ENCODE data around the gene CSGALNACT2.

CSGALNACT2 gene

GRCh38 chr10:43114088-43114742 lies 24.0 kb upstream of the CSGALNACT2 start:
- Histone ChIP-seq H3K9ac (ENCODE audit: low read length) (no peak overlapping the region), H3K27ac (ENCODE audit: low read length) (no peak overlapping the region)

GRCh38 chr10:43114743-43115611 lies 23.3 kb upstream of the CSGALNACT2 start:
- H3K4me1 ChIP-seq (ENCODE audit: control insufficient read depth, low read depth, low read length): no peaks in the 10 kb centered on the region
- H3K9me3 ChIP-seq (ENCODE audit: control insufficient read depth, low read depth, low read length): no peaks in the 10 kb centered on the region
- H3K4me3 ChIP-seq (ENCODE audit: low read length): no peak overlapping the region
- no peaks in the 10 kb centered on the region for H3K27me3 ChIP-seq (ENCODE audit: control insufficient read depth, insufficient read depth, low read length)
- no peak overlapping the region for H3K27ac ChIP-seq (ENCODE audit: low read length)
- no peak overlapping the region for H3K9ac ChIP-seq (ENCODE audit: low read length)
- no peaks in the 10 kb centered on the region for H3K36me3 ChIP-seq (ENCODE audit: control insufficient read depth, low read depth, low read length)

More at GRCh38 chr10:43114088-43114742, 24.0 kb upstream of the CSGALNACT2 start:
- no peaks in the 10 kb centered on the region for H3K36me3 ChIP-seq (ENCODE audit: control insufficient read depth, low read depth, low read length)
- no peaks in the 10 kb centered on the region for H3K4me1 ChIP-seq (ENCODE audit: control insufficient read depth, low read depth, low read length)
- H3K9me3 ChIP-seq (ENCODE audit: control insufficient read depth, low read depth, low read length): no peaks in the 10 kb centered on the region
- H3K4me3 ChIP-seq (ENCODE audit: low read length): no peak overlapping the region
- H3K27me3 ChIP-seq (ENCODE audit: control insufficient read depth, insufficient read depth, low read length): no peaks in the 10 kb centered on the region

- Histone ChIP-seq H3K4me1 (ENCODE audit: control insufficient read depth, low read depth, low read length) (no peaks in the 10 kb centered on the region), H3K36me3 (ENCODE audit: control insufficient read depth, low read depth, low read length) (no peaks in the 10 kb centered on the region), H3K27me3 (ENCODE audit: control insufficient read depth, insufficient read depth, low read length) (no peaks in the 10 kb centered on the region), H3K9ac (ENCODE audit: low read length) (no peak overlapping the region), H3K4me3 (ENCODE audit: low read length) (no peak overlapping the region), H3K9me3 (ENCODE audit: control insufficient read depth, low read depth, low read length) (no peaks in the 10 kb centered on the region), H3K27ac (ENCODE audit: low read length) (no peak overlapping the region)
Measured at GRCh38 chr10:43115881-43116595, 22.2 kb upstream of the CSGALNACT2 start.

DNA sequence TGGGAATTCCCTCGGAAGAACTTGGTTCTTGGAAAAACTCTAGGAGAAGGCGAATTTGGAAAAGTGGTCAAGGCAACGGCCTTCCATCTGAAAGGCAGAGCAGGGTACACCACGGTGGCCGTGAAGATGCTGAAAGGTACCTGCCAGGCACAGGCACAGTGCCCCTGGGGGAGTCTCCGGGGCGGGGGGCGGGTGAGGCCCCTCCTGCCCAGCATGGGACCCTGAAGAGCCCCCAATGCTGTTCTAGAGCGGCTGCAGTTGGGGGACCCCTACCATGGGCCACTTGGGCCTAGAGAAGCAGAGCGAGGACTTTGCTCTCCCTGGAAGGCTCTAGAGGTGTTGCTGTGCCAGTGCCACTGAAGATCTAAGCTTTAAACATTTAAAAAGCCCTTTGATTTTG lies 21.6 kb upstream of the CSGALNACT2 start:
- no peaks in the 10 kb centered on the region for H3K27me3 ChIP-seq (ENCODE audit: control insufficient read depth, insufficient read depth, low read length)
- no peak overlapping the region for H3K4me3 ChIP-seq (ENCODE audit: low read length)
- H3K4me1 ChIP-seq (ENCODE audit: control insufficient read depth, low read depth, low read length): no peaks in the 10 kb centered on the region
- H3K27ac ChIP-seq (ENCODE audit: low read length): no peak overlapping the region
- no peak overlapping the region for H3K9ac ChIP-seq (ENCODE audit: low read length)
- no peaks in the 10 kb centered on the region for H3K36me3 ChIP-seq (ENCODE audit: control insufficient read depth, low read depth, low read length)
- H3K9me3 ChIP-seq (ENCODE audit: control insufficient read depth, low read depth, low read length): no peaks in the 10 kb centered on the region

- no peak overlapping the region for H3K4me3 ChIP-seq (ENCODE audit: low read length)
- H3K27ac ChIP-seq (ENCODE audit: low read length): no peak overlapping the region
- H3K27me3 ChIP-seq (ENCODE audit: control insufficient read depth, insufficient read depth, low read length): no peaks in the 10 kb centered on the region
- H3K4me1 ChIP-seq (ENCODE audit: control insufficient read depth, low read depth, low read length): no peaks in the 10 kb centered on the region
- no peak overlapping the region for H3K9ac ChIP-seq (ENCODE audit: low read length)
- H3K9me3 ChIP-seq (ENCODE audit: control insufficient read depth, low read depth, low read length): no peaks in the 10 kb centered on the region
- H3K36me3 ChIP-seq (ENCODE audit: control insufficient read depth, low read depth, low read length): no peaks in the 10 kb centered on the region
Measured at GRCh38 chr10:43117031-43117776, 21.0 kb upstream of the CSGALNACT2 start.

DNA sequence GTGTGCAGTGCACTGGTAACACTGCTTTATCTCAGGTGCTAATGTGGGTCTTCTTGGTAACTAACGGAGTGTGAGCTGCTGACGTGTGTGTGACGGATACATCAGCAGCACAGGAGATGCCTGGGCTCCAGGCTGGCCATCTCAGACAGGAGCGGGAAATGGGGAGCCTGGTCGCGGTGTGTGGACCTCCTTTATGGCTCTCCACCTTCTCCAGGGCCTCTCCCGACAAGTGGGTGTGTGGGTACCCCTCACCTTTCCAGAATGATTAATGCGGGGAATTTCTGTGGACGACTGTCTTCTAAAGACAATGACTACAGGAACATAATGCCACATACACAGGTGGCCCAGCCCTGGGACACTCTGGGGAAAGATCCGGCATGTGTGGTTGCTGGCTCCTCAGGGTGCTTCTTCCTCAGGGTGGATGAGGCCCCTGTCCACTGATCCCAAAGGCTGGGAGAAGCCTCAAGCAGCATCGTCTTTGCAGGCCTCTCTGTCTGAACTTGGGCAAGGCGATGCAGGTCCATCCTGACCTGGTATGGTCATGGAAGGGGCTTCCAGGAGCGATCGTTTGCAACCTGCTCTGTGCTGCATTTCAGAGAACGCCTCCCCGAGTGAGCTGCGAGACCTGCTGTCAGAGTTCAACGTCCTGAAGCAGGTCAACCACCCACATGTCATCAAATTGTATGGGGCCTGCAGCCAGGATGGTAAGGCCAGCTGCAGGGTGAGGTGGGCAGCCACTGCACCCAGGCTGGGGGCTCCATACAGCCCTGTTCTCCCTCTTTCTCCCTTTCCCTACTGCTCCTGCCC lies 20.3 kb upstream of the CSGALNACT2 start:
- no peaks in the 10 kb centered on the region for H3K9me3 ChIP-seq (ENCODE audit: control insufficient read depth, low read depth, low read length)
- H3K4me1 ChIP-seq (ENCODE audit: control insufficient read depth, low read depth, low read length): no peaks in the 10 kb centered on the region
- H3K36me3 ChIP-seq (ENCODE audit: control insufficient read depth, low read depth, low read length): no peaks in the 10 kb centered on the region
- no peaks in the 10 kb centered on the region for H3K27me3 ChIP-seq (ENCODE audit: control insufficient read depth, insufficient read depth, low read length)
- no peak overlapping the region for H3K4me3 ChIP-seq (ENCODE audit: low read length)
- no peak overlapping the region for H3K9ac ChIP-seq (ENCODE audit: low read length)
- no peak overlapping the region for H3K27ac ChIP-seq (ENCODE audit: low read length)

DNA sequence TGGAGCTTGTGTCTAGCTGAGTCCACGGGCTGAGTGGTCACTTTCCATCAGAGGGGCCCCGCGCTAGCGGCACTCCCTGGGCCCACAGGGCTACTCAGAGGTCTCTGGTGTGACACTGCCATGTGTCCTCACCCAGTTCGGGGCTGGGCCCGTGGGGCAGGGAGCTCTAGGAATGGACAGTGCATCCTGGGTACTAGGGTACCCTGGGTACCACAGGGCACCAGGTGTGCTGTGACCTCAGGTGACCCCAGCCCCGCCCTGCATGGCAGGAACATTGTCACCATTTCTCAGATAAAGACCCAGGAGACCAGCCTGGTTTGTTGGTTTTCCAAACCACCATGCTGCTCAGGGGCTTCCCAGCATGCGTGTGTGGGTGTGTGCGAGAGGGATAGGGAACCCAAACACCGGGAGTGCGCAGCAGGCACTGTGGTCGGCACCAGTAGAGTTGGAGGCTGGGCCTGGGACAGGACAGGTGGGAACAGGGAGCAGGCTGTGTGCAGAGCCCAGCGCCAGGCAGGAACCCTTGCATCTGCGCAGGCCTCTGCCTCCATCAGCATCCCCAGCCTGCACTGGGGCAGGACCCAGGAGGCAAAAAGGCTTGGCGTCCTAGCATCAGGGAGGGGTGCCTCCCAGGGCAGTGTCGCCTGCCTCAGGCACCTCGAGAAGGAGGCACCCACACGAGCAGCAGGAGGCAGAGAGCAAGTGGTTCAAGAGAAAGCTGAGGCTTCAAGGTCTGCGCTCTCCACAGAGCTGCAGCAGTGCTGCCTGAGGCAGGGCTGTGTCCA lies 19.4 kb upstream of the CSGALNACT2 start:
- Histone ChIP-seq H3K4me3 (ENCODE audit: low read length) (no peak overlapping the region), H3K27me3 (ENCODE audit: control insufficient read depth, insufficient read depth, low read length) (no peaks in the 10 kb centered on the region), H3K36me3 (ENCODE audit: control insufficient read depth, low read depth, low read length) (no peaks in the 10 kb centered on the region), H3K9me3 (ENCODE audit: control insufficient read depth, low read depth, low read length) (no peaks in the 10 kb centered on the region), H3K9ac (ENCODE audit: low read length) (no peak overlapping the region), H3K27ac (ENCODE audit: low read length) (no peak overlapping the region), H3K4me1 (ENCODE audit: control insufficient read depth, low read depth, low read length) (no peaks in the 10 kb centered on the region)

DNA sequence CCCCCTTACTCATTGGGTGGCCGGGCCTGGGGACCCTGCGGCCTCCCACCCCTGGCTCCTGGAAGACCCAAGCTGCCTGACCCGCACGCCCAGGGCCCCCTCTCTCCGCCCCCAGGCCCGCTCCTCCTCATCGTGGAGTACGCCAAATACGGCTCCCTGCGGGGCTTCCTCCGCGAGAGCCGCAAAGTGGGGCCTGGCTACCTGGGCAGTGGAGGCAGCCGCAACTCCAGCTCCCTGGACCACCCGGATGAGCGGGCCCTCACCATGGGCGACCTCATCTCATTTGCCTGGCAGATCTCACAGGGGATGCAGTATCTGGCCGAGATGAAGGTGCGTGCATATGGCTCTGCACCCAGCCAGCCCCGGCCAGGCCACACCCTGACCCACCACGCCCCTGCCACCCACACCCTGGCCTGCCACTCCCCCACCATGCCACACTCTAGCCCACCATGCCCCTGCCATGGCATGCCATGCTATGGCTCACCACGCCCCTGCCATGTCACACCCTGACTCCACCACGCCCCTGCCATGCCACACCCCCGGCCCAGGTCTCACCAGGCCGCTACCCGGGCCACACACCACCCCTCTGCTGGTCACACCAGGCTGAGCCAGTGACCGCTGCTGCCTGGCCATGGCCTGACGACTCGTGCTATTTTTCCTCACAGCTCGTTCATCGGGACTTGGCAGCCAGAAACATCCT lies 18.7 kb upstream of the CSGALNACT2 start:
- no peak overlapping the region for H3K9ac ChIP-seq (ENCODE audit: low read length)
- H3K4me1 ChIP-seq (ENCODE audit: control insufficient read depth, low read depth, low read length): no peaks in the 10 kb centered on the region

GRCh38 chr10:43120116-43120928 lies 17.9 kb upstream of the CSGALNACT2 start:
- H3K9ac ChIP-seq (ENCODE audit: low read length): no peak overlapping the region
- H3K4me1 ChIP-seq (ENCODE audit: control insufficient read depth, low read depth, low read length): no peaks in the 10 kb centered on the region
- no peaks in the 10 kb centered on the region for H3K36me3 ChIP-seq (ENCODE audit: control insufficient read depth, low read depth, low read length)
- no peaks in the 10 kb centered on the region for H3K9me3 ChIP-seq (ENCODE audit: control insufficient read depth, low read depth, low read length)
- no peaks in the 10 kb centered on the region for H3K27me3 ChIP-seq (ENCODE audit: control insufficient read depth, insufficient read depth, low read length)
- H3K4me3 ChIP-seq (ENCODE audit: low read length): no peak overlapping the region
- no peak overlapping the region for H3K27ac ChIP-seq (ENCODE audit: low read length)

More for the DNA sequence above, 18.7 kb upstream of the CSGALNACT2 start:
- Histone ChIP-seq H3K27me3 (ENCODE audit: control insufficient read depth, insufficient read depth, low read length) (no peaks in the 10 kb centered on the region), H3K9me3 (ENCODE audit: control insufficient read depth, low read depth, low read length) (no peaks in the 10 kb centered on the region), H3K36me3 (ENCODE audit: control insufficient read depth, low read depth, low read length) (no peaks in the 10 kb centered on the region), H3K27ac (ENCODE audit: low read length) (no peak overlapping the region), H3K4me3 (ENCODE audit: low read length) (no peak overlapping the region)
